Thoracic aorta (tissue), 2 donors: ENCODE results near the gene PTGIS. TPM values are rescaled to one million over a fixed set of nuclear protein-coding genes. Genes with fewer than 3 reads are reported as not detected.

Source experiments
- ATAC-seq: fragments of 150-250 bp; one replicate; pipeline ENCODE4 v1.8.0; 2017; ENCODE audit warnings: low read depth; ENCODE audit not compliant: insufficient number of reproducible peaks, low FRiP score
- DNase-seq: peaks from one replicate; pipeline ENCODE4 v3.0.0-alpha.2; 2020; ENCODE audit warnings: low spot score
- H3K27ac ChIP-seq, 2 donors: fragments of 200-600 bp; sonication (generic); 1 replicate in 1 of 2; 2 replicates in 1 of 2; pipeline ENCODE4 v1.5.1; 2016; ENCODE audit warnings: mild to moderate bottlenecking in 2 of 2, moderate library complexity in 2 of 2
- H3K27me3 ChIP-seq: fragments of 200-600 bp; sonication (generic); replicated peaks from 2 replicates; pipeline ENCODE4 v1.6.0; 2016; ENCODE audit warnings: mild to moderate bottlenecking; ENCODE audit not compliant: insufficient read depth
- H3K36me3 ChIP-seq: fragments of 200-600 bp; sonication (generic); one replicate; pipeline ENCODE4 v1.5.1; 2016
- H3K4me1 ChIP-seq, 2 donors: fragments of 200-600 bp; sonication (generic); 1 replicate in 1 of 2; 2 replicates in 1 of 2; pipeline versions ENCODE4 v1.5.1 to v1.6.0; 2016; ENCODE audit warnings: low read depth in 2 of 2, mild to moderate bottlenecking in 1 of 2; ENCODE audit not compliant: control insufficient read depth in 1 of 2
- H3K4me3 ChIP-seq: fragments of 200-600 bp; sonication (generic); 2 replicates; pipeline ENCODE4 v1.5.1; 2016; ENCODE audit warnings: mild to moderate bottlenecking
- H3K9me3 ChIP-seq: fragments of 200-600 bp; sonication (generic); 2 replicates; pipeline ENCODE4 v1.5.1; 2016
- total RNA-seq, 2 donors: library from RNA; depleted of rRNA; stranded (reverse); fragments of >200 nt; gene quantifications; one replicate each; pipeline versions ENCODE4 v1.1.0 to v1.2.3, GENCODE V29; 2016
- TF ChIP-seq, protein P1 (sequence below): fragments of 200-600 bp; sonication (generic); IDR thresholded peaks from one replicate; pipeline ENCODE4 v1.5.1; 2019; ENCODE audit warnings: antibody characterized with exemption

Gene PTGIS
- total RNA-seq, 2 donors from 2014 or later, result 397 to 465 TPM

DNA sequence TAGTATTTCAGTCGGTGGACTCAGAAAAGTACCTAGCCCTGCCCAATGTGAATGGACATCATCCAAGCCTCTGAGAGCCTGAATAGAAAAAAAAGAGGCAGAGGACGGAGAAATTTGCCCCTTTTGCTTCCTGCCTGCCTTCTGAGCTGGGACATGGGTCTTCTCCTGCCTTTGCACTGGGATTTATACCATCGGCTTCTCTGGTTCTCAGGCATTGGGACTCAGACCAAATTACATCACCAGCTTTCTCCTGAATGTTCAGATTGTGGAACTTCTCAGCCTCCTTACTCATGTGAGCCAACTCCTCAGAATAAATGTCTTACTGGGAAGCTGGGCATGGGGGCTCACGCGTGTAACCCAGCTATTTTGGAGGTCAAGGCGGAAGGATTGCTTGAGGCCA is 105.3 kb downstream of the PTGIS start:
- ATAC-seq (no peak), DNase-seq (no peak)
- TF ChIP-seq, protein P1, sequence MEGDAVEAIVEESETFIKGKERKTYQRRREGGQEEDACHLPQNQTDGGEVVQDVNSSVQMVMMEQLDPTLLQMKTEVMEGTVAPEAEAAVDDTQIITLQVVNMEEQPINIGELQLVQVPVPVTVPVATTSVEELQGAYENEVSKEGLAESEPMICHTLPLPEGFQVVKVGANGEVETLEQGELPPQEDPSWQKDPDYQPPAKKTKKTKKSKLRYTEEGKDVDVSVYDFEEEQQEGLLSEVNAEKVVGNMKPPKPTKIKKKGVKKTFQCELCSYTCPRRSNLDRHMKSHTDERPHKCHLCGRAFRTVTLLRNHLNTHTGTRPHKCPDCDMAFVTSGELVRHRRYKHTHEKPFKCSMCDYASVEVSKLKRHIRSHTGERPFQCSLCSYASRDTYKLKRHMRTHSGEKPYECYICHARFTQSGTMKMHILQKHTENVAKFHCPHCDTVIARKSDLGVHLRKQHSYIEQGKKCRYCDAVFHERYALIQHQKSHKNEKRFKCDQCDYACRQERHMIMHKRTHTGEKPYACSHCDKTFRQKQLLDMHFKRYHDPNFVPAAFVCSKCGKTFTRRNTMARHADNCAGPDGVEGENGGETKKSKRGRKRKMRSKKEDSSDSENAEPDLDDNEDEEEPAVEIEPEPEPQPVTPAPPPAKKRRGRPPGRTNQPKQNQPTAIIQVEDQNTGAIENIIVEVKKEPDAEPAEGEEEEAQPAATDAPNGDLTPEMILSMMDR, result no peak
- H3K36me3 ChIP-seq, result no peaks in the 10 kb centered on the region
- no peaks in the 10 kb centered on the region for H3K27me3 ChIP-seq
- H3K4me3 ChIP-seq, result no peak overlapping the region
- H3K9me3 ChIP-seq, result no peaks in the 10 kb centered on the region
- no peaks in the 10 kb centered on the region for H3K4me1 ChIP-seq
- H3K27ac ChIP-seq, result no peak overlapping the region

DNA sequence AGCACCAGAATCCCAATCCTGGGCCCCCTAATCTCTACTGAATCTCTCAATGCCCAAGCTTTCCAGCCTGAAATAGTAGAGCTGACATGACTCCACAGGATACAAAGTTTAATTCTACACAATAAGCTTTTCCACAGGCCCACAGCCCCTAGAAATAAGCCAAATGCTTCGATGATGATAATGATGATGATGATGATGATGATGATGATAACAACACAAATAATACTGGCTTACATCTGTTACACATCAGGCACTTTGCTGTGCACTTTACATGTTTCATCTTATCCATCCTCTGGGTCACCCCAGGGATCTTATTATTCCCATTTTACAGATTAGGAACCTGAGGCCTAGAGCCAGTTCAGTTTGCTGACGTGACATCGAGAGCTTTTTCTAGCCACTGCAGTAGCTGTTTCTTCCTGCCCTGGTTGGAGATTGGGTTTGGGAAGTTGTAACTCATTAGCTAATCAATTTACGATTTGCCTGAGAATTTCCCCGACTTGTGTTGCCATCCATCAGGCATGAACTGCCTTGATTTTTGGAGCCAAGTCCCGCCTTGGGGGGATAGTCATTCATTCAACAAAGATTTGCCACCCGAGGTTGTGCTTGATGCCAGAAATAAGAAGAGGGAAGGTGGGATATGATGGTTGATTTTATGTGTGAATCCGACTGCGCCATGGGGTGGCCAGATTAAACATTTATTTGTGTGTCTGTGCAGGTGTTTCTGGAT is 105.9 kb downstream of the PTGIS start:
- DNase-seq (no peak), ATAC-seq (no peak)
- Histone ChIP-seq H3K4me3 (no peak overlapping the region), H3K27ac (no peak overlapping the region), H3K36me3 (no peaks in the 10 kb centered on the region), H3K27me3 (no peaks in the 10 kb centered on the region), H3K4me1 (no peaks in the 10 kb centered on the region), H3K9me3 (no peaks in the 10 kb centered on the region)
- TF ChIP-seq, protein P1, result no peak

DNA sequence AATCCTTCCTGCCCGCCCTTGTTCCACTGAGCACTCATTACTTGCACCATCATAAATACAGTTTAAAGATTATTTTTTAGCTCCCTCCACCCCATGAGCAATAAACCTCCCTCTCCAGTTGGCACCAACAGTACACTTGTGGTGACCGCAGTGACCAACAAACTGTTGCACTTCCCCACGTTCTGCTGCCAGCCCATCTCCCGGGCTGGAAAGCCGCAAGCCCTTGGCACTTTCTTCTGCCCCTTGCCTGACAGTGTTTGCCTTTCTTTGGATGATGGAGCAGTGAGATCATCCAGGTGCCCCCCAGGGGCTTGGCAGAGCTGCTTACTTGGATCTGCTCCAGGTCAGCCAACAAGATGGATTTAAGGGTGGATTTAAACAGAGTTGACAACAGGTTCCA is 107.0 kb downstream of the PTGIS start:
- ATAC-seq (no peak), DNase-seq (no peak)
- Histone ChIP-seq H3K4me1 (no peaks in the 10 kb centered on the region), H3K27ac (no peak overlapping the region), H3K4me3 (no peak overlapping the region), H3K27me3 (no peaks in the 10 kb centered on the region), H3K36me3 (no peaks in the 10 kb centered on the region), H3K9me3 (no peaks in the 10 kb centered on the region)
- TF ChIP-seq, protein P1, result no peak

DNA sequence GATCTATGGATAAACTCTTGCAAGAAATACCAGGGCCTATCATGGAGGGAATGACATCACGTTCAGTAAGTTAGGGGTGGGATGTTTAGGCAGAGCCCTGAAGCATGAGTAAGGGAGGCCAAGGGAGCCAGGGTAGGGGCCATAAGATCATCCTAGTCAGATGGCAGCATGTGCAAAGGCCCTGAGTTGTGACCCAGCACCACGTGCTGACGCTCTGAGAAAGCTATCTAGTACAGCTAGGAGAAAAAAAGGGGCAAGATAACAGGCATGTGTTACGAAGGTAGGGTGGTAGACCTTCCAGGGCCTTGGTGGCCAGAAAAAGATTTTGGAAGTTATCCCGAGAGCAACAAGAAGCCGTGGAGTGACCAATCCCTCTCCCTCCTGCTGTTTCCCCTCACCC is 107.8 kb downstream of the PTGIS start:
- TF ChIP-seq, protein P1, result no peak
- Histone ChIP-seq H3K4me3 (no peak overlapping the region), H3K27me3 (no peaks in the 10 kb centered on the region), H3K4me1 (no peaks in the 10 kb centered on the region), H3K9me3 (no peaks in the 10 kb centered on the region), H3K27ac (no peak overlapping the region), H3K36me3 (no peaks in the 10 kb centered on the region)
- ATAC-seq (no peak), DNase-seq (no peak)

DNA sequence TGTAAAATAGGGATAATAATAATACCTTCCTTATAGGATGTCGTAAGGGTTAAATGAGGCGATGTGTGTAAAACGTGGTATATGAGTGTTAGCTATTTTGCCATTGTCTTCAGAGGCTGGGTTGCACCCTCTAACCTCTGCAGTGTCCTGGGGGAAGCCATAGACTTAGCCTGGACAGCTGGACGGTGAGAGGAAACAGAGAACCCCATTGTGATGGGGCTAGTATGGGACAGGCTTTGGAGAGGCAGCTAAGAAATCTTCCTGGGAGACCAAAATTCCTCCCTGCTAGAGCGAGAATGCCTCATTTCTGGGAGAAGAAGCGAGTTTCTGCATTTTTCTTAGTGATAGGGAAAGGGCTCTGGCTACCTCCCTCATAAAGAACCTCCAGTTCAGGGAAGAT is 108.3 kb downstream of the PTGIS start:
- DNase-seq (no peak), ATAC-seq (no peak)
- H3K9me3 ChIP-seq, result no peaks in the 10 kb centered on the region
- no peaks in the 10 kb centered on the region for H3K27me3 ChIP-seq
- H3K36me3 ChIP-seq, result no peaks in the 10 kb centered on the region
- H3K4me1 ChIP-seq, result no peaks in the 10 kb centered on the region
- no peak overlapping the region for H3K4me3 ChIP-seq
- H3K27ac ChIP-seq, result no peak overlapping the region
- TF ChIP-seq, protein P1, result no peak
